Neural crest cell (in vitro differentiated cells): ENCODE measurements around the gene MRE11. TPM values are rescaled to one million over a fixed set of nuclear protein-coding genes. Genes with fewer than 3 reads are reported as not detected.

ENCODE experiments used
- DNase-seq: peaks from one replicate; pipeline ENCODE4 v3.0.0; 2021; ENCODE audit warnings: low read depth, mixed read lengths, low spot score
- H3K27ac Mint-ChIP-seq: one replicate; pipeline ENCODE4 v1.8.0; 2021; ENCODE audit warnings: mild to moderate bottlenecking, mixed read lengths; ENCODE audit not compliant: unreplicated experiment
- H3K27me3 Mint-ChIP-seq: 2 replicates; pipeline ENCODE4 v1.8.0; 2021; ENCODE audit warnings: low read depth, mild to moderate bottlenecking, mixed read lengths
- H3K36me3 Mint-ChIP-seq: 2 replicates; pipeline ENCODE4 v1.8.0; 2021; ENCODE audit warnings: low read depth, mild to moderate bottlenecking, mixed read lengths
- H3K4me1 Mint-ChIP-seq: 2 replicates; pipeline ENCODE4 v1.8.0; 2021; ENCODE audit warnings: mixed read lengths
- H3K4me3 Mint-ChIP-seq: one replicate; pipeline ENCODE4 v1.8.0; 2021; ENCODE audit warnings: mild to moderate bottlenecking, mixed read lengths
- H3K9me3 Mint-ChIP-seq: 2 replicates; pipeline ENCODE4 v1.8.0; 2021; ENCODE audit warnings: mixed read lengths
- total RNA-seq: library from RNA; stranded (reverse); gene quantifications from 2 replicates; pipeline ENCODE4 v1.2.1, GENCODE V29; 2021
- TF ChIP-seq, protein P1 (sequence below): fragments of 200-600 bp; sonication (generic); conservative IDR thresholded peaks from 2 replicates; pipeline ENCODE4 v1.5.0; 2021; ENCODE audit warnings: antibody characterized with exemption, mild to moderate bottlenecking

MRE11 gene
- total RNA-seq, 1 donor from 2014 or later: 39.4 TPM

DNA sequence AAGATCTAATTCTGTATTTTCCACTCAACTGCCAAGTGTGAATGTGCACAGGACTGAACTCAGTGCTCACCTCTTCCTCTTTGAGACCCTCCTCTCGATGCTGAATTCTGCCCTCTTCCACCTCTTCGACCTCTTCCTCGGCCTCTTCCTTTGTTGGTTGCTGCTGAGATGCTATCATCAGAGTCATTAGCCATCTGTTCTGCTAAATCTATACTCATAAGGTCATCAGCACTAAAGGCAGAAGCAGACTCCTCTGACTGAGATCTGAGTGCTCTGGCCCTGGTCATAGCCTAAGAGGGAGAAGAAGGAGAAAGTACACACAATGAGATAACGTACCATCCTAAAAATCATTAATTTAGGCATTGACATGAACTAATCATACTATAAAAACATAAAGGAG, 46.5 kb downstream of the MRE11 start:
- TF ChIP-seq, protein P1, sequence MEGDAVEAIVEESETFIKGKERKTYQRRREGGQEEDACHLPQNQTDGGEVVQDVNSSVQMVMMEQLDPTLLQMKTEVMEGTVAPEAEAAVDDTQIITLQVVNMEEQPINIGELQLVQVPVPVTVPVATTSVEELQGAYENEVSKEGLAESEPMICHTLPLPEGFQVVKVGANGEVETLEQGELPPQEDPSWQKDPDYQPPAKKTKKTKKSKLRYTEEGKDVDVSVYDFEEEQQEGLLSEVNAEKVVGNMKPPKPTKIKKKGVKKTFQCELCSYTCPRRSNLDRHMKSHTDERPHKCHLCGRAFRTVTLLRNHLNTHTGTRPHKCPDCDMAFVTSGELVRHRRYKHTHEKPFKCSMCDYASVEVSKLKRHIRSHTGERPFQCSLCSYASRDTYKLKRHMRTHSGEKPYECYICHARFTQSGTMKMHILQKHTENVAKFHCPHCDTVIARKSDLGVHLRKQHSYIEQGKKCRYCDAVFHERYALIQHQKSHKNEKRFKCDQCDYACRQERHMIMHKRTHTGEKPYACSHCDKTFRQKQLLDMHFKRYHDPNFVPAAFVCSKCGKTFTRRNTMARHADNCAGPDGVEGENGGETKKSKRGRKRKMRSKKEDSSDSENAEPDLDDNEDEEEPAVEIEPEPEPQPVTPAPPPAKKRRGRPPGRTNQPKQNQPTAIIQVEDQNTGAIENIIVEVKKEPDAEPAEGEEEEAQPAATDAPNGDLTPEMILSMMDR: no peak
- H3K27ac Mint-ChIP-seq: no peak overlapping the region

DNA sequence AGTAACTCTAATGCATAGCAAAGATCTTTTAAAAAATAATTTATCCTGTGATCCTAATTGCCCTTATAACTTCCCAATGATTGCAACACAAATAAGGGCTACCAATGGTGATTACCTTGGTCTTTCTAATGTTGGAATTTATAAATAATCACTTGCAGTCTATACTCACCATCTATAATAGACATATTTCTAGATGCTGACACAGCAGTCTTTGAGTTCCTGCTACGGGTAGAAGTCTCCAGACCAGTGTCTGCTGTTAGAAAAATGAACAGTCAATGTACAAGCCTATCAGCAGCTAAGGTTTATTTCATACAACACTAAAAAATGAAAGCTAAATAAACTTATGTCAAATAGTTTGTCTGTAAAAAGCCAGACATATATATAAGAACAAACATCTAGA, 48.0 kb downstream of the MRE11 start:
- Mint-ChIP-seq H3K27me3 (no peaks in the 10 kb centered on the region), H3K4me1 (peaks cover 4% of the 10 kb centered on the region), H3K9me3 (no peaks in the 10 kb centered on the region), H3K4me3 (no peak overlapping the region), H3K27ac (no peak overlapping the region), H3K36me3 (peaks cover 3% of the 10 kb centered on the region)
- DNase-seq: no peak
- TF ChIP-seq, protein P1: no peak

More for the DNA sequence above, 46.5 kb downstream of the MRE11 start:
- Mint-ChIP-seq H3K4me1 (peaks cover 4% of the 10 kb centered on the region), H3K27me3 (no peaks in the 10 kb centered on the region), H3K9me3 (no peaks in the 10 kb centered on the region), H3K36me3 (peaks cover 3% of the 10 kb centered on the region), H3K4me3 (no peak overlapping the region)
- no peak for DNase-seq

DNA sequence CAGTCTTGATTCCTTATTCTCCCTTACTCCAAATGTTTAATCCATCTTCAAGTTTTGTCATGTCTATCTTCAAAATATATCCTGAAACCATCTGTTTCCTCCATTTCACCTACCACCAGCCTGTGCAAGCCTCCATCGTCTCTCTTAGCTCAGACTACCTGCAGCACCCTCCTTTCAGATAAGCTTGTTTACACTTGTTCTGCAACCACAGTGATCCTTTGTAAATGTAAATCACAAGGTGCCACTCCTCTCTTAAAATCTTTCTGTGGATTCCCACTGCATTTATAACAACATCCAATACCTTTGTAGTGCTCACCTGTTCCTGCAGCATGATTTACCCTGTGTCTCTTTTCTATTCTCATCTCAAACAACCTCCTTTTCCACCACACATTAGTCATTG, 60.6 kb downstream of the MRE11 start:
- Mint-ChIP-seq H3K4me1 (no peaks in the 10 kb centered on the region), H3K36me3 (peaks cover 33% of the 10 kb centered on the region), H3K4me3 (no peak overlapping the region), H3K27me3 (no peaks in the 10 kb centered on the region), H3K9me3 (no peaks in the 10 kb centered on the region), H3K27ac (no peak overlapping the region)
- TF ChIP-seq, protein P1: no peak
- no peak for DNase-seq

DNA sequence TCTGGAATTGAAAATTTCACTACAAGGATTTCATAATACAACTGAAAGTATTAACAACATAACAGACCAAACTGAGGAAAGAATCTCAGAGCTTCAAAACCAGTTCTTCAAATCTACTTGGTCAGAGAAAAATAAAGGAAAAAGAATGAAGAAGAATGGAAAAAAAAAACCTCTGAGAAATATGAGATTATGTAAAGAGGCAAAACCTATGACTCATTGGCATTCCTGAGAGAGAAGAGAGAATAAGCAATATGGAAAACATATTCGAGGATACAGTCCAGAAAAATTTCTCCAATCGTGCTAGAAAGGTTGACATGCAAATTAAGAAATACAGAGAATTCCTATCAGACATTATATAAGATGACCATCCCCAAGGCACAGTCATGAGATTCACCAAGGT, 69.0 kb downstream of the MRE11 start:
- peaks cover 46% of the 10 kb centered on the region for H3K36me3 Mint-ChIP-seq
- no peak for DNase-seq
- H3K9me3 Mint-ChIP-seq: peaks cover 9% of the 10 kb centered on the region
- TF ChIP-seq, protein P1: no peak
- no peak overlapping the region for H3K27ac Mint-ChIP-seq
- H3K4me1 Mint-ChIP-seq: peaks cover 23% of the 10 kb centered on the region
- no peak overlapping the region for H3K4me3 Mint-ChIP-seq
- H3K27me3 Mint-ChIP-seq: no peaks in the 10 kb centered on the region

DNA sequence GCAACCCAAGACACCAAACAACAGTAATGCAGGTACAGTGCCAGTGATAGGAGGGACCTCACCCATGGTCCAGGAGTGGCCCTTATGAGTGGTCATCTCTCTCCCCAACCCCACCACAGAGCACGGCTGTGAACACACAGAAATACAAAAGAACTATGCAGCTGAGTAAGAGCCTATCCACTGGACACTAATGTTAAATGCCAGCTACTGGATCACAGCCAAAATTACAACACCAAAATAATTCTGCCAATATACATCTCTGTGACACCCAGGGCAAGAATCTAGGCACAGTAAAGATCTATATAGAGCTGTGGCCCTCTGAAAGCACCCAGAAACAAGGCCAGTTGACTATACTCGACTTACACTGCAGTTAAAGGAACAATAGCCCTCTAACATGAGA, 69.6 kb downstream of the MRE11 start:
- H3K27me3 Mint-ChIP-seq: no peaks in the 10 kb centered on the region
- H3K27ac Mint-ChIP-seq: no peak overlapping the region
- TF ChIP-seq, protein P1: no peak
- no peak overlapping the region for H3K4me3 Mint-ChIP-seq
- H3K4me1 Mint-ChIP-seq: peaks cover 23% of the 10 kb centered on the region
- DNase-seq: no peak
- H3K9me3 Mint-ChIP-seq: peaks cover 9% of the 10 kb centered on the region
- H3K36me3 Mint-ChIP-seq: peaks cover 41% of the 10 kb centered on the region

DNA sequence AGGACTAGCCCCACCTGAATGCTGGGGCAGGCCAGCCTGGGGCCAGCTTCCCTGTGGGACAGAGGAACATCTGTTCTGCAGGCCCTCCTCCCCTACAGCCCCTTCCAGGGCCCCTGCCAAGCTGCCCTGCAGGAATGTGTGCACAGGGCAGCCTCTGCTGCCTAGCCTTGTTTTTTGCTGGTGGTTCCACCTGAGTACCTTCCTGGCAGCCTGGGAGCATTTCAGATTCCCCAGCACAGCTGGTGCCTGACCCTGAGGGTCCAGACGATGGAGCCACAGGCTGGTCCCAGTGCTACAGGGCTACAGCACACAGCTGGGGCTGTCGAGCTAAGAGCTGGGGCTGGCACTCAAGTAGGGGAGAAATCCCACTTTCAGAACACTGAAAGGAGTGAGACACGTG, 70.1 kb downstream of the MRE11 start:
- H3K9me3 Mint-ChIP-seq: peaks cover 9% of the 10 kb centered on the region
- TF ChIP-seq, protein P1: no peak
- H3K4me1 Mint-ChIP-seq: peaks cover 23% of the 10 kb centered on the region
- H3K27ac Mint-ChIP-seq: no peak overlapping the region
- H3K4me3 Mint-ChIP-seq: no peak overlapping the region
- H3K36me3 Mint-ChIP-seq: peaks cover 36% of the 10 kb centered on the region
- no peaks in the 10 kb centered on the region for H3K27me3 Mint-ChIP-seq
- DNase-seq: no peak
